ENCODE data around the gene GAPT. TPM values are rescaled to one million over a fixed set of nuclear protein-coding genes. Genes with fewer than 3 reads are reported as not detected.

The GAPT gene
- polyA plus RNA-seq, 1 donor from 2014 or later: not detected

DNA sequence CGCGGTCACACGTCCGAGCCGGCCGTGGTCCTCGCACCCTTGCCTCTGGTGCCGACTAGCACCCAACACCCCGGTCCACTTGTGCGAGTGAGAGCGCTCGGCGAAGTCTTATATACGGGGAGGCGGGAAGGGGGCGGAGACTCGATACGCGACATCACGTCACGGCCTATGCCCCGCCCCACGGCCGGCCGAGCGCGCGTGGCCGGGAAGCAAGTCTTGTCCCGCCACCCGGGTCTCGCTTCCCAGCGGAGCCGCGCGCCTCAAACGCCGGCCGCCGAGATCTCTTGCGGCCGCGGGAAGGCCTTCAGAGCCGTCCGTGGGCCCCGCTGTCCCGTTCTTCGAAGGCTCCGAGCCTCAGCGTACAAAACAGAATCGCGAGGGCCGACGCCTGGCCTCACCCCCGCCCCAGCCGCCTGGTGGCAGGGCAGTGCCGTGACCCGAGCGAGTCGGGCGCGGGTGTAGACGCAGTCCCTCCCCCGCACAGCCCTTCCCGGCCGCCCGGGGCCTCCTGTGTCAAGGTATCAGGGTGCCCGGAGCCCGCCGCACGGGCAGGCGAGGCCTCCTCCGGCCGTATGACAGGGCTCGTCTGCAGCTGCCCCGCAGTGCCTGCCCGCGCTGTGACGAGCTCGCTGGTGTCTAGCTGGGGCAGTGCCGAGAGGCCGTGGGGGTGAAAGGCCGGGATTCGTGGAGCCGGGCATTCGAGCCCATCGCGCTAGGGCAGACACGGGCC is 31.1 kb upstream of the GAPT start, which contains the start of gene PLK2:
Gene PLK2, minus strand, starts transcription at position 85 of the 730 bp plus-strand sequence. CDS start 127 bp downstream, outside the sequence.
- TF ChIP-seq POLR2AphosphoS5 (IDR thresholded peaks at IDR 0.05) (peak; percentile 100), REST (IDR thresholded peaks at IDR 0.05; ENCODE audit: borderline replicate concordance) (peak; percentile 95), TAF1 (IDR thresholded peaks at IDR 0.05; ENCODE audit: low read depth) (peak; percentile 97), EP300 (conservative IDR thresholded peaks at IDR 0.05; ENCODE audit: poor library complexity, severe bottlenecking) (no peak), EZH2 (IDR thresholded peaks at IDR 0.05; ENCODE audit: borderline replicate concordance, insufficient read depth, low read length, poor library complexity, severe bottlenecking) (no peak), SMC3 (conservative IDR thresholded peaks at IDR 0.05; ENCODE audit: poor library complexity) (no peak), RAD21 (conservative IDR thresholded peaks at IDR 0.05) (no peak), CTCF (IDR thresholded peaks at IDR 0.05; ENCODE audit: poor library complexity, severe bottlenecking) (no peak), MXI1 (conservative IDR thresholded peaks at IDR 0.05; ENCODE audit: poor library complexity, severe bottlenecking) (peak; percentile 71)
- Histone ChIP-seq H4K20me1 (ENCODE audit: insufficient read depth) (peaks cover 5% of the 10 kb centered on the region), H3K9ac (ENCODE audit: low read length) (peak within 1 kb of the TSS; percentile 96), H3K4me2 (ENCODE audit: low read length) (peak within 1 kb of the TSS; percentile 43), H3K27me3 (ENCODE audit: insufficient read depth, low read depth, low read length) (no peaks in the 10 kb centered on the region), H3K36me3 (ENCODE audit: insufficient read depth, low read length) (peaks cover 20% of the 10 kb centered on the region), H3K27ac (ENCODE audit: low read length) (peak within 1 kb of the TSS; percentile 92), H3K79me2 (replicated peaks; ENCODE audit: insufficient read depth, low read length) (peaks cover 42% of the 10 kb centered on the region), H3K9me2 (ENCODE audit: insufficient read depth, low read length) (no peaks in the 10 kb centered on the region), H3K9me3 (ENCODE audit: low read length) (no peaks in the 10 kb centered on the region), H3F3A (ENCODE audit: insufficient read depth, low read length, poor library complexity, severe bottlenecking) (no peaks in the 10 kb centered on the region), H3K4me3 (ENCODE audit: low read length) (peak within 1 kb of the TSS; percentile 88), H2AFZ (ENCODE audit: low read depth, low read length) (peak within 1 kb of the TSS; percentile 56)

DNA sequence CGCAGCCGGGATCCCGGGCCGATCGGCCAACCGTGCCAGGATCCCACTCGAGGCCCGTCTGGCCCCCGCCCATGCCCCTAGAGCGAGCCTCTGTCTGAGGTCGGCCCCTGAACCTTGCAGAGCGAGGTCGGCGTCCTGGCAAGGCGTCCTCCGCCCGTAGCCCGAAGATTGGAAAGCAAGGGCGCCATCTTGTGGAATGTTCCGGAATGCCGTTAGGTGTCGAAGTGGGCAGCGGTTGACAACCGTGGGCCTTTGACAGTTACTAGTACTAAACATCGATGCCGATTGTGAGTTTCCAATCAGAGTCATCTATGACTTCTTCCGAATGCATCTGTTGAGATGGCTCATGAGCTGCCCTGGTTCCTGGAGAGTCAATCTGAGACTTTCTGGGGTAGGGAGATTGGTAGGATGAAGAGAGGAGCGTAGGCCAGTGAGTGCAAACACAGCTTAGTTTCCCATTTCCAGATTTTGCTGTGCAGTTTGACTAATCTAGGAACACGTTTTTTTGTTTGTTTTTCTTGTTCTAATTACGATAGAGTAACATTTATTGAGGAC is 30.4 kb upstream of the GAPT start:
- H3K9me2 ChIP-seq (ENCODE audit: insufficient read depth, low read length): no peaks in the 10 kb centered on the region
- peak overlapping the region; percentile 88 for H3K4me3 ChIP-seq (ENCODE audit: low read length)
- no peaks in the 10 kb centered on the region for H3F3A ChIP-seq (ENCODE audit: insufficient read depth, low read length, poor library complexity, severe bottlenecking)
- peaks cover 5% of the 10 kb centered on the region for H4K20me1 ChIP-seq (ENCODE audit: insufficient read depth)
- peak overlapping the region; percentile 43 for H3K4me2 ChIP-seq (ENCODE audit: low read length)
- H3K36me3 ChIP-seq (ENCODE audit: insufficient read depth, low read length): peaks cover 15% of the 10 kb centered on the region
- peak overlapping the region; percentile 92 for H3K27ac ChIP-seq (ENCODE audit: low read length)
- H3K27me3 ChIP-seq (ENCODE audit: insufficient read depth, low read depth, low read length): no peaks in the 10 kb centered on the region
- TF ChIP-seq CTCF (IDR thresholded peaks at IDR 0.05; ENCODE audit: poor library complexity, severe bottlenecking) (peak; percentile 94), POLR2AphosphoS5 (IDR thresholded peaks at IDR 0.05) (no peak), EP300 (conservative IDR thresholded peaks at IDR 0.05; ENCODE audit: poor library complexity, severe bottlenecking) (no peak), MXI1 (conservative IDR thresholded peaks at IDR 0.05; ENCODE audit: poor library complexity, severe bottlenecking) (no peak), TAF1 (IDR thresholded peaks at IDR 0.05; ENCODE audit: low read depth) (no peak), EZH2 (IDR thresholded peaks at IDR 0.05; ENCODE audit: borderline replicate concordance, insufficient read depth, low read length, poor library complexity, severe bottlenecking) (no peak), RAD21 (conservative IDR thresholded peaks at IDR 0.05) (peak; percentile 98), SMC3 (conservative IDR thresholded peaks at IDR 0.05; ENCODE audit: poor library complexity) (peak; percentile 99), REST (IDR thresholded peaks at IDR 0.05; ENCODE audit: borderline replicate concordance) (no peak)
- H2AFZ ChIP-seq (ENCODE audit: low read depth, low read length): peak overlapping the region; percentile 56
- H3K79me2 ChIP-seq (replicated peaks; ENCODE audit: insufficient read depth, low read length): peaks cover 36% of the 10 kb centered on the region
- H3K9ac ChIP-seq (ENCODE audit: low read length): peak overlapping the region; percentile 96
- no peaks in the 10 kb centered on the region for H3K9me3 ChIP-seq (ENCODE audit: low read length)

Measured in neural cell (in vitro differentiated cells).